HG03060 (cell line): Measurements from ENCODE around the gene TENM3.

ENCODE experiments used
- ATAC-seq: cut with Tn5 transposase; IDR thresholded peaks from one replicate; pipeline ENCODE4 v1.9.1; 2021; ENCODE audit warnings: low read depth, moderate number of reproducible peaks; ENCODE audit not compliant: unreplicated experiment

TENM3 gene

DNA sequence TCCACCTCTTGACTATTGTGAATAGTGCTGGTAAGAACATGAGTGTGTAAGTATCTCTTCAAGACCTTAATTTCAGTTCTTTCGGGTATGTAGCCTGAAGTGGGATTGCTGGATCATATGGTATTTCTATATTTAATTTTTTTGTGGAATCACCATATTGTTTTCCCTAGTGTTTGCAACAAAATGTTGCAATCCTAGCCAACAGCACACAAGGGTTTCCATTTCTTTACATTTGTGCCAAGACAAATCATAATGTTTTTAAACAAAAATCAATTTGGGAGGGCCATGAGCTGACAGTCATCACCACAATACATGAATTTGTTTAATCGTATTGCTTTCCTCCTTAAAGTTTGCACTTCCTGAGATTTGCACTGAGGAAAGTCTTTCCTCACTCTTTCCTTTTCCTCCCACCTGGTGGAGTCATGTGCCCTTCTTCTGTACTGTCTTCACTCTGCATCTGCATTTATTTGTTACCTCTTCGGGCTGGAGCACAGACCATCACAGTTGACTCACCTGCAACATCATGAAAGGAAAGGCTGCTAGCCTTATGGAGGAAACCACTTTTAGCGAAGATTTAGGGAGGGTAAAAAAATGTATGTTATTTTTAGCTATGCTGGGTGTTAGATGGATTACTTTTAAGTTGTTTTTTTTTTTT, 404.6 kb downstream of the TENM3 start:
- ATAC-seq = no peak

DNA sequence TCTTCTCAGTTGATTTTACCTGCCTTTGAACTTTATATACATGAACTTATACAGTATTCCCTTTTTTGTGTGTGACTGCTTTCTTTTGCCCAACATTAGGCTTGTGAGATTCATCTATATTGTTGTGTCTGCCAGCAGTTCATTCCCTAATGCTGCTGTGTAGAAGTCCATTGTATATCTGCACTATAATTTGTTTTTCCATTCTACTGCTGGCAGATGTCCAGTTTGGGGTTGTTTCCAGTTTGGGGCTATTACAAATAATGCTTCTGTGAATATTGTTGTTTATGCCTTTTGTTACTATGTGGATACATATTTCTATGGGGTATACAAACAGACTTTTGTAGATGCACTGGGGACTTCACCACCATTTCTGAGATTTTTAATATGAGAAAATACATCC, 405.6 kb downstream of the TENM3 start:
- ATAC-seq = no peak

DNA sequence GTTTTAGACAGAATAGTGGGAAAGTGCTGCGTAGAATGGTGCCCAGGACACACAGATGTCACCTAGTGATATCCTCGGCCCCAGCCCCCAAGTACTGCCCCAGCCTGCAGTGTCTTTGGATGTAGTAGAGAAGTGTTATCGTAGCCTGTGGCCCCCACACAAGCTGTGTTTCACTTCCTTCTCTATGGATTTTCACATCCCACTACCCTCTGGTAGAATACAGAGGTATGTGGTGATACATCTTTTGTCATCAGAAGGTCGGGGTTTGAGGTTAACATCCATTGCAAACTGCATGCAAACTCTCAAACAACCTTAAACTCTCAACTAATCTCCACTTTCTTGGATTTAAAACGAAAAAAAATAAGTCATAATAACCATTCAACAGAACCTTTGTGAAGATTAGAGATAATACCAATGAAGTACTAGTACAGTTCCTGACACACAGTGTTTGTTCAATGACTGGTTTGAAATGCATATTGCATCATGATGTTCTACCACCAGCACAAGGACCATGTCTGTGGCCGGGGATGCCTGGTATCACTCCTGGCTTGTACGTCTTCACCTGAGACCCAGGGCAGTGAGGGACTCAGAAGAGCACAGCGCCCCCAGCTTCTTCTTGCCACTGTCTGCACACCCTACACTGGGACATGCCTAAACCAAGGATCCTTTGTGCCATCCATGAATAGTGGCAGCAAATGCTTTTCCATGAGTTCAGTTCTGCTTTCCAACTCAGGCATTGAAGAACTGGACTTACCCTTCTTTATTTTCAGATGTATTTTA, 406.7 kb downstream of the TENM3 start:
- ATAC-seq = no peak

DNA sequence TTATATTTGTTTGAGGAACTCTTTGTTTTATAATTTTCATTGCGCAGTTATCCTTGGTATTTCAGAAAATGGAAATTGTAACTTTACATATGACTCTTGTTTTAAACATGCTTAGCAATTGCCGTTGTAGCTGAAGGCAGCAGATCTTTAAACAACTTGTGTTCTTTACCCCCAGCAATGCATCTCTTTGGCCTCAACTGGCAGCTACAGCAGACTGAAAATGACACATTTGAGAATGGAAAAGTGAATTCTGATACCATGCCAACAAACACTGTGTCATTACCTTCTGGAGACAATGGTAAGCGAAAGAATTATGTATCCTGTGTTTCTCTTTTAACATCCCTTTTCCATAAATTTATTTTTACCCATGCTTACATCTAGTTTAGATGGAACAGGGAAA, 410.4 kb downstream of the TENM3 start:
- ATAC-seq = no peak

DNA sequence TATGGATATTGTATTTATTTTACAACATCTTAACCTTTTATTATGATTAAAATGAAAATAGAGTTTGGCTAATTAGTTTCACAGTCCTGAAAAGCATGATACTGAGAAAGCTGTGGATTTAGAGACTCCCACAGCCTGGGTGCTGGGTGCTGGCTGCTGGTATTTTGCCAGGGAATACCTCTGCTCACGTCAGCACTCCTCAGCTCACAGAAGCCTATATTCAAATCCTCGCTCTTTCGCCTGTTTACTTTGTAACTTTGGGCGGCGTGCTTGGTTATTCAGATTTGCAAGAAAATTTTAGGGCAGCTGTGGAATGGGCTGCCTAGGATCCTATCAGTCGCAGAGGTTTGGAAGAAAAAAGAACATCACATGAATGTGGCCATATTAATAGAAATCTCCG, 412.1 kb downstream of the TENM3 start:
- no peak for ATAC-seq

DNA sequence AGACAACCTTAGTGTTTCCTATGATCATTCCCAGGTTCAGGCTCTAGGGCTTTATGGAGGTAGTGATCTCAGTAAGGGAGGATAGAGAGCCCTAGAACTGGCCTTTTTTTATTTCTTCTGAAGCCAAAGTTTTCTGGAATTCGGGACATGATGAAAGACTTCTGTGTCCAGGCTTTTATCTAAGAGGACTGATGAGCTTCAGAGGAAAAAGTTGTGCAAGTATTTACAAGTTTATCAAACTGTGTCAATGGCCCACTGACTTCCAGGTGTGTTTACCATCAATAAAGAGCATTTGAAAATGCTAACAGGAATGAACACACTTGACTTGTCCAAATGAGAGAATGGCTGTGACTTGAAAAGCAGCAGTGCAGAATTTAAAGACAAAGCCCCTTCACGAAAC, 419.3 kb downstream of the TENM3 start:
- no peak for ATAC-seq

DNA sequence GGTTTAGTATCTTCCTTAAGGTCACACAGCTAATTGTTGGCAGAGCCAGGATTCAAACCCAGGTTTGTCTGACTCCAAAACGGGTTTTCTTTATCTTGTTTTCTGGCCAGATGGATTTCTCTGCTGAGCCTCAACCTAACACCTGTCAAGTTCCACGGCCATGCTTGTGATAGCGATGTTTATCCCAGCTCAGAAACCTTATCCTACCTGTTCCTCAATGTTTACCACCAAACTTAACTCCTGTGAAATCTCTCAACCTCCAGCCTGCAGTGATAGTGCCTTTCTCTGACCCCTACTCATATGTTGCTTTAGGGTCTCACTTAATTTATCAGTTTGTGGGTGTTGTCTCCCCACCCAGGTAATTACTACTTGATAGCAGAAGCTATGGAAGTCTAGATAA, 428.0 kb downstream of the TENM3 start:
- no peak for ATAC-seq

DNA sequence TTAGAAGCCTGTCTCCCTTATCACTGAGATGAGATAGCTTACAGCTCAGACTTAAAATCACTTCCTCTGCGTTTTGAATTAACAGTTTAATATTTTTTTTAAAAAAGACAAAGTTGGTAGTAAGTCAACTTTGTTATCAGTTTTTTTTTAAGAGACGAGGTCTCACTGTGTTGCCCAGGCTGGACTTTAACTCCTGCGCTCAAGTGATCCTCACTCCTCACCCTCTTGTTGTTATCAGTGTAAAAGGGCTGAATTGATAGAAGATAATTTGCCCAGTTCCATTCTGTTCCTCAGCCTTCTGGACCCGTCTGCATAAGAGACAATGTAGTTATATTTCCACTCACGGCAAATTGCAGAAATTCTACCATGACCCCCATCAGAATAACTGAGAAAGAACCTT, 428.5 kb downstream of the TENM3 start:
- no peak for ATAC-seq

DNA sequence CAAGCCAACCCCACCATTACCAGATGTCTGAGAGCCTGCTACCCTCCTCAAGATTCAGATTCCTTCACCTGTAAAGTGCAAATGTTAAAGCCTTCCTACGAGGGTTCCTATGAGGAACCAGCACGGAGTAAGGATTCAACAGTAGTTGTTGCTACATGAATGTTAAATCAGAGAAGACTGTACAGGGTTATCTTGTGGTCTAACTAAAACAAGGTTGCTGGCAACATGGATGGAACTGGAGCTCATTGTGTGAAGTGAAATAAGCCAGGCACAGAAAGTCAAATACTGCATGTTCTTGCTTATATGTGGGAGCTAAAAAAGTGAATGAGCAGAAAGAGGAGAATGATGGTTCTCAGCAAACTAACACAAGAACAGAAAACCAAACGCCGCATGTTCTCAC, 435.4 kb downstream of the TENM3 start:
- ATAC-seq = no peak

DNA sequence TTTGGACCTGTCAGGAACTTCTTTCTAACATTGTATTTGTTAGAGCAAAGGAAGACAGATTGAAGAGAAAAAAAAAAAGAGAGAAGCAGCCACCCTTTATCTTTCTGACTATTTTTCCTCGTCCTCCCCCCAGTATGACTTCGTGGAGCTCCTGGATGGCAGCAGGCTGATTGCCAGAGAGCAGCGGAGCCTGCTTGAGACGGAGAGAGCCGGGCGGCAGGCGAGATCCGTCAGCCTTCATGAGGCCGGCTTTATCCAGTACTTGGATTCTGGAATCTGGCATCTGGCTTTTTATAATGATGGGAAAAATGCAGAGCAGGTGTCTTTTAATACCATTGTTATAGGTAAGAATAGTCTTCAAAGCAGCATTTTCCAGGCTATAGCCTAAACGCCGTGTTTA, 436.3 kb downstream of the TENM3 start:
- no peak for ATAC-seq

DNA sequence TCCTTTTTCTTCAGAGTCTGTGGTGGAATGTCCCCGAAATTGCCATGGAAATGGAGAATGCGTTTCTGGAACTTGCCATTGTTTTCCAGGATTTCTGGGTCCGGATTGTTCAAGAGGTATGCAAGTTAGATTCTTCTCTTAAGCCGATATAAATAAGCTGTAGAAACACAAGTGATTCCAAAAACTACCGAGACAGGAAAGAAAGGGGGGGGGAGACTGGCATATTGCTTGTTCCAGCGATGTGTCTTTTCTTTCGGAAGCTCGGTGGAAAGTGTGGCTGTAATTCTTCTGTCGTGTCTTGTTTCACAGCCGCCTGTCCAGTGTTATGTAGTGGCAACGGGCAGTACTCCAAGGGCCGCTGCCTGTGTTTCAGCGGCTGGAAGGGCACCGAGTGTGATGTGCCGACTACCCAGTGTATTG, 437.0 kb downstream of the TENM3 start:
- ATAC-seq = no peak

DNA sequence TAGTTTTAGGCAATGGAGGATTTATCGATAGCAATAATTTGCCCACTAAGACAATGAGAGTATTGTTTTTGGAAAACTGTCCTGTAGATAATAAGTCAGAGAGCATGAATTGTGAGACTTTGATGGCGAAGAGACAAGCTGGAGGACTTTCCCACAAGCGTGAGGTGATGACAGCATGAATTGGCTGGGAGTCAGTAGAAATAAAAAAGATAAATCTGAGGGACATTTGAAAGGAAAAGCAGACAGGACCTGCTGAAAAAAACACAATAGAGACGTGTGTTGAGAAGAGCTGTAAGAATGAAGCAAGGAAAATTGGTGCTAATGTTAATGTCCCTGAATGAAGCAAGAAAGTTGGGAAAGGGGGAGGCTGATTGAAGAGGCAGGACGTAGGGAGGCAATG, 440.5 kb downstream of the TENM3 start:
- ATAC-seq = no peak

DNA sequence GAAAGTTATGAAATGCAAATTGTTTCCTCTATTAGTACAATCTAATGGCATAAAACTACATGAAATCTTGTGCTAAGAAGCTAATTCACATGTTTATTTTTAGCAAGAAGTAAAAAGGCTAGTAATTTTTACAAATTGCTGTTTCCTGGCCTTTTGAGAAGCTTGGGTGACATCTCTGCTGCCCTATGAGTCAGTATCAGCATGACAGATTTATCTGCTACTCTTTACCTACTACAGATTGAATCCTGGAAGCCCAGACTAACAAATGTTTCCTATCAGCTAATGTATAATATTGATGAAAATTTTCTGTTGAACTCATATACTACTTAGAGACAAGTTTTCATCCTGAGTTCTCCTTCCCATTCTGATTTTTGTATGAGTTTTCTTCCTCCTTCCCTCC, 441.6 kb downstream of the TENM3 start:
- ATAC-seq = no peak

DNA sequence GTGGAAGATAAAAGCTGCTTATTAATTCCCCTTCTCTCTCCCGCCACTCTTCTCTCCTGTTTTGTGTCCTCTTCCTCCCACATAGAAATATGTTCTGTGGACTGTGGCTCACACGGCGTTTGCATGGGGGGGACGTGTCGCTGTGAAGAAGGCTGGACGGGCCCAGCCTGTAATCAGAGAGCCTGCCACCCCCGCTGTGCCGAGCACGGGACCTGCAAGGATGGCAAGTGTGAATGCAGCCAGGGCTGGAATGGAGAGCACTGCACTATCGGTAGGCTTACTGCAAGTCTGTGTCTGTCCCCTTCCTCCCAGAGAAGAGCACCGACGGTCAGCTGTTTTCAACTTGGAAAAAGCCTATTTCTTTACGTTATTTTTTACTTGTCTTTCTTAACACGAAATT, 444.9 kb downstream of the TENM3 start:
- no peak for ATAC-seq

DNA sequence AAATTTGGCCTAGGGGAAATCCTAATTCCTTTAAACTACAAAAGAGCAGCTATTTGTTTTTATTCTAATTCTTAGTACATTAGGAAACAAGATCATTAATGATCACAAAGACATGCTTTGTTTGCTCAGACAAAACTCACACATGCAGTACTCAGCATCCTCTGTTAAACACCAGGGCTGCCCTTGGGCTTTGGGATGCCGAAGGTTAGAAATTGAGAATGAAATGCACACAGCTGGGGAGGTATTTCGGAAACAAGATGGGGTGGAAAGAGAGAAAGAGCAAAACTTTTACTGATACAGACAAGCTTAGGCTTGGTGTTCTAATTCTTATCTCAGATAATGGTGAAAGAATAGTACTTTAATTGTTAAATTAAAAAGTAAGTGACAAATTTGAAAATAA, 451.3 kb downstream of the TENM3 start:
- no peak for ATAC-seq

DNA sequence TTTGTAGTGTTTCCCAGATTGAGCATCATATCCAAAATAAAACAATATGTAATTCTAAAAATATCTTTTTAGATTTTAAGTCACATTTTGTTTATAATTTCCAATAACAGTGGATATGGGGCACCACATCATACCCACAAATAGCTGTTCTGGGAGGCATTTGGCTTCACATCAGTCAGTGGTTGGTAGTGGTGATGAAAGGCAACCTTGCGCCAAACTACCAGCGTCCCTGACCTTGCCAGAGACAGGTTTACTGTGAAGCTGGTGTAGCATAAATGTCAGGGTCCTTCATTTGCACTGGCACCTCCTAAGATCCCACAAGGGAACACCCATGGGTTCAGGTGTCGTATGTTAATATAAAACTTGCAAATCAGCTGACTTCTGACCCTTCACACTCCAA, 451.8 kb downstream of the TENM3 start:
- ATAC-seq = no peak

DNA sequence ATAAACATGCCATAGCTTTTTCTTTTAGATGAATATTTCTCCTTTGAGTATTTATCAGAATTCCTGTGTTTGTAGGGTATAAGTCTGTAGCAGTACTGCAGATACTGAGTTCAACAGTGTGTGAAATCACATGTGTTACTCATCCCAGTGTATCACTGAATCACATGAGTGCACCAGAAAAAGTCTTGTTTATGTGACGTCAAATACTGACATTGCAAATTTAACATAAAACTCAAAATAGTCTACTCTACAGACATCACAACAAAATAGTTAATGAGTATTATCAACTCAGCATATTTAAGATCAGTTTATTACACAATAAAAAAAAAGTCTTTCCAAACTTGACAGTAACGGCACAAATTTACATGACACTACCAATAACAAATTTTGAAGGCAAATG, 452.6 kb downstream of the TENM3 start:
- ATAC-seq = no peak

DNA sequence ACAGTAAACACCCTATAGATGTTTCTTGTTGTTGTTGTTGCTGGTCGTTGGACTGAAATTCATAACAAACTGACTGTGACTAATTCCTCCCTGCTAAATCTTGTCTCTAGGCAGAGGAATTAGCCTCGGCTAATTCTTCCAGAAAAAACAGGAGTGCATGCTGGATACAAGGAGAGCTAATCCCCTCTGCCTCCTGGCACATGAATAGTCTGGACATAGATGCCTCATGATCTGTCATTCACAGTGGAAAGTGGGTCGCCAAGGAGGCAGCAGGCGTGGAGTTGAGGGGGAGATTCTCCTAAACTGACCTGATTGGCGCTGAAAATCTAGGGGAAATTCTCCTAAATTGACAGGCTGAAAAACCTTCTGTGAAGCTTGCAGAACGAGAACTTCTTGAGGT, 453.9 kb downstream of the TENM3 start:
- no peak for ATAC-seq

DNA sequence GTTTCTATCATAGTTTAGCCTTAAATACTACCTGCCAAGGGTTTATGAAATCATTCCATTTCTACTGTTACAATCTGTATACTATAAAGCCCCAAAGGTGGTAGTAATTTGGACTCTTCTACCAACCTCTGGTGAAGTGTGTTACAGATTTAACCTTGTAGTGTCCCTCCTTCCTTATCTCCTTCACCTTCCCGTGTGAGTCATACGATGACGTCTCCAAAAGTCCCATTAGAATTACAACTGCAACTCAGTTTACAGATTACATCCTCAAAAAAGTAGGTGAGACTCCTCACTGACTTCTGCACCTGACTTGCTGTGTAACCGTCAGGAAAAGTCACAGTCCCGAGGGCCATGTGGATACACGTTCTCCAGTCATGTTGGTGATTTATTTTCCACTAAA, 455.0 kb downstream of the TENM3 start:
- ATAC-seq = no peak

DNA sequence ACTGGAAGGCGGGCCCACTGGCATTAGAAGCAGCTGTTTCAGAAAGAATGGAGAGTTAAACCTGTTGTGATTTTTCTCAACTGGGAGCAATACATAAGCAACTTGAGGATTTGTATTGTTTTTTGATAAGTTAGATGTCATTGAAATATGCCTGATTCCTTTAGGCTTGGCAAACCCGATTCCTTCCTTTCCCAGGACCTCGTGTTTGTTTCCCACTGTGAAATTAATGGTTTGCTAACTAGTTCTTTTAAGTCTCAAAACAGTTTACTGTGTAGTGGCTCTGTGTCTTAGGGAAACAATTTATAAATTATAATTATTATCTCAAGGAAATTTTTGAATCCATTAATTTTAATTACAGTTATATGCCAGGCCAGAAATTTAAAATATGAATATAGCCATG, 456.0 kb downstream of the TENM3 start:
- no peak for ATAC-seq

DNA sequence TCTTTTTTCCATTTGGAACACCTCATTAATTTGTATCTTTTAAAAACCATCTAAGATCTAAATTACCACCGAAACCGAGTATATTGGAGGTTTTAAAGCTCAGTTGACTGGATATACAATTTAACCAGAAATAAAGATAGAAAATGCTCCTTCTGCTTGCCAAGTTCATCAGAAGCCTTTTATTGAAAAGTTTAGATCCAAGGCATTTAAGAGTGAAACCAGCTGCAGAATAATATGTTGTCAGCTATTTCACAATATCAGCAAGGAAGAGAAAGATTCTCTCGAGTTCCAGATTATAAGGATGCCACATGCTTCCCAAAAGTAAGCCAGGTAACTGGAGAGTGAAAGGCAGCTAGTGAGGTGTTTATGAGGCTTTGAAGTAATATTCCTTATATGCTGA, 456.6 kb downstream of the TENM3 start:
- no peak for ATAC-seq

DNA sequence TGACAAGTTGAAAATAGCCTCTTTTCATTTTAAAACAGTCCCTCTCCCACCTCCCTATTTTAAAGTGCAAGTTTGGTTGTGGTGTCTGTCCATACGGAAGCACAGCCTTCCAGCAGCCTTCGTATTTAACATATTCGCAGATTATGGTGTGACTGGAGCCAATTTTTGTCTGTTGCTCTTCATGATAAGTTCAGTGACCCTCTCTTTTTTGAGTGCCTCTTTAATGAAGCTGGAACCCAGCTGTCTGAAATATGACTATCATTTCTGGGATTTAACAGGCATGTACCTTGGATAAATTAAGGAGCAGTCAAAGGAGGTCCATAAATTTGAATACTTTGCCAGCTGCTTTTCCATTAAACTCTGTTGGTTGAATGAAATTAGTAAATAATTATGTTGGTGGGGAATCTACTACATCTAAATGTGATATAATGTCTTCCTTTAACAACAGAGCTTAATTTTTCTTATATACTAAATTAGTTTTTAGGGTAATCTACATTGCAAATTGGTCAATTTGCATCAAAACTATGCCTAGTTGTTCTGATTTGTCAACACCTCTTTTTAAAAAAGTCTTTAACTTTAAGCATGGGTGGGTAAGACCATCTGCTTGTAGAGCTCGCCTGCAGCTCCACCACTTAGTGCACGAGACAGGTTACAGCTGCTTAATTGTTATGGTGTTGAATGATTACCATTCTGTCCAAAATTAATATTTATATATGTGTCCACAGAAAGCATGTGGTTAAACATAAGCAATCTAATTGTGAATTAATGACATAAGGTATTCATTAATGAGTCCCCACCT, 457.4 kb downstream of the TENM3 start:
- ATAC-seq = no peak
